Endothelial cell (in vitro differentiated cells): ENCODE results near the gene ITPR2. TPM values are rescaled to one million over a fixed set of nuclear protein-coding genes. Genes with fewer than 3 reads are reported as not detected.
A peak's percentile ranks its signal among the peaks of the same experiment; 100 is the strongest.

Experiments used
- DNase-seq: peaks from one replicate; pipeline ENCODE4 v3.0.0; 2021; ENCODE audit warnings: low spot score
- H3K27ac Mint-ChIP-seq: one replicate; pipeline ENCODE4 v1.8.0; 2021; ENCODE audit warnings: mixed read lengths, inconsistent platforms; ENCODE audit not compliant: unreplicated experiment
- H3K27me3 Mint-ChIP-seq: one replicate; pipeline ENCODE4 v1.8.0; 2021; ENCODE audit warnings: mild to moderate bottlenecking, moderate library complexity, mixed read lengths, inconsistent platforms; ENCODE audit not compliant: unreplicated experiment
- H3K36me3 Mint-ChIP-seq: one replicate; pipeline ENCODE4 v1.8.0; 2021; ENCODE audit warnings: mild to moderate bottlenecking, low read depth, mixed read lengths, inconsistent platforms; ENCODE audit not compliant: unreplicated experiment
- H3K4me1 Mint-ChIP-seq: one replicate; pipeline ENCODE4 v1.8.0; 2021; ENCODE audit warnings: mild to moderate bottlenecking, mixed read lengths, inconsistent platforms; ENCODE audit not compliant: unreplicated experiment
- H3K4me3 Mint-ChIP-seq: one replicate; pipeline ENCODE4 v1.8.0; 2021; ENCODE audit warnings: mild to moderate bottlenecking, mixed read lengths, inconsistent platforms; ENCODE audit not compliant: unreplicated experiment
- H3K9me3 Mint-ChIP-seq: one replicate; pipeline ENCODE4 v1.8.0; 2021; ENCODE audit warnings: mixed read lengths, inconsistent platforms; ENCODE audit not compliant: unreplicated experiment
- CTCF ChIP-seq: fragments of 200-600 bp; sonication (generic); IDR thresholded peaks from one replicate; pipeline ENCODE4 v1.5.0; 2021; ENCODE audit warnings: antibody characterized with exemption; ENCODE audit not compliant: unreplicated experiment
- total RNA-seq: library from RNA; stranded (reverse); fragmentation: NEBNext Ultra II Directional; extraction: Animal tissue kit (Norgen Biotek cat#: 25700); gene quantifications from one replicate; pipeline ENCODE4 v1.2.1, GENCODE V29; 2021; ENCODE audit not compliant: unreplicated experiment

The ITPR2 gene
- total RNA-seq, 1 donor from 2014 or later, result 33.8 TPM

DNA sequence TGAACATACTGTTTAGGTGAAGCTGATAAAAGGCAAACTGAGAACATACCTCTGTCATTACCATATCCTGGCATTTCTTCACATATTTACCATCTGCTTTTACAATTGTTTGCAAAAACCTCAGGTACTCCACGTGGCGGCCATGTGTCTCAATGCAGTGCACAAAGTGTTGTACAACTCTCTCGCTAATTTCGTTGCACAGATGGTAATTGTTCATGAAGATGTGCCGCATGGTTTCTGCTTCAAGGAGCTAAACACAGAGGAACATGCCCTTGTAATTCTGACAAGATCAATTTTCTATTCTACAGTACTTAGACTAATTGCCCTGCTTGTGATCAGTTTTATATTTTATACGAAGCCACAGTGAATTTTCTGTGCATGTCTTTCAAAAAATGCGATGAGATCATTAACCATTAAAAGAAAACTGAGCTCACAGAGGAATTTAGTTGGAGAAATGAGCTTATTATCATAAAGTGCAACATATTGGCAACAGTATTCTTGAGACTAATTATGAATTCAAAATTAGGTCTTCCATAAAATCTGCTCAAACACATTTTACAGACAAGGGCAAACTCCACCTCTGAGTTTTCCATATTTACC lies 233.8 kb downstream of the ITPR2 start:
- no peak for TF ChIP-seq CTCF
- Mint-ChIP-seq H3K9me3 (no peaks in the 10 kb centered on the region), H3K4me3 (no peak overlapping the region), H3K4me1 (peaks cover 9% of the 10 kb centered on the region), H3K36me3 (no peaks in the 10 kb centered on the region), H3K27ac (no peak overlapping the region), H3K27me3 (no peaks in the 10 kb centered on the region)
- no peak for DNase-seq

- no peak overlapping the region for H3K4me3 Mint-ChIP-seq
- no peak overlapping the region for H3K27ac Mint-ChIP-seq
- H3K4me1 Mint-ChIP-seq, result peaks cover 8% of the 10 kb centered on the region
- DNase-seq, result no peak
- H3K9me3 Mint-ChIP-seq, result no peaks in the 10 kb centered on the region
- H3K27me3 Mint-ChIP-seq, result no peaks in the 10 kb centered on the region
- no peaks in the 10 kb centered on the region for H3K36me3 Mint-ChIP-seq
- no peak for TF ChIP-seq CTCF
These were observed 237.2 kb downstream of the ITPR2 start for GRCh38 chr12:26595806-26596205.

- TF ChIP-seq CTCF, result no peak
- H3K27me3 Mint-ChIP-seq, result no peaks in the 10 kb centered on the region
- no peaks in the 10 kb centered on the region for H3K9me3 Mint-ChIP-seq
- no peak overlapping the region for H3K4me3 Mint-ChIP-seq
- peaks cover 12% of the 10 kb centered on the region for H3K36me3 Mint-ChIP-seq
- peaks cover 3% of the 10 kb centered on the region for H3K4me1 Mint-ChIP-seq
- H3K27ac Mint-ChIP-seq, result no peak overlapping the region
- no peak for DNase-seq
These were observed 252.4 kb downstream of the ITPR2 start for GRCh38 chr12:26580619-26581018.

DNA sequence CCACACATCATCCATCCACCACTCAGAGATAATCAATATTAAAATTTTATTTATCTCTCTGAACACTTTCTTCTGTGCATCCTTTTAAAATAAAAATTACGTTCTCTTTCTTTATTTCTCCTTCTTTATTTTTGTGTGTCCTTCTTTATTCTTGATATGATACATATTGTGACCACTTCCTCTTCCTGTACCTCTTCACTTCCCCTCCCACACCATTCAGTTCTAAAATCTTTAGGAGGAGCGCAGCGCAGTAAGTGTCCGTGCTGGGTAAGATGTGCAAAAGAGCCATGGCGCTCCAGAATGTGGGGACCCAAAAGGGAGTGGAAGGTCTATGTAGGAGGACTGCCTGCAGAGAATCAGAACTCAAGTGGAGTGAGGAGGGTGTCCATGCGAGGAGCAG lies 256.7 kb downstream of the ITPR2 start:
- Mint-ChIP-seq H3K27ac (no peak overlapping the region), H3K4me1 (peaks cover 19% of the 10 kb centered on the region), H3K36me3 (peaks cover 12% of the 10 kb centered on the region), H3K27me3 (peaks cover 4% of the 10 kb centered on the region), H3K4me3 (no peak overlapping the region), H3K9me3 (no peaks in the 10 kb centered on the region)
- no peak for TF ChIP-seq CTCF
- DNase-seq, result no peak

DNA sequence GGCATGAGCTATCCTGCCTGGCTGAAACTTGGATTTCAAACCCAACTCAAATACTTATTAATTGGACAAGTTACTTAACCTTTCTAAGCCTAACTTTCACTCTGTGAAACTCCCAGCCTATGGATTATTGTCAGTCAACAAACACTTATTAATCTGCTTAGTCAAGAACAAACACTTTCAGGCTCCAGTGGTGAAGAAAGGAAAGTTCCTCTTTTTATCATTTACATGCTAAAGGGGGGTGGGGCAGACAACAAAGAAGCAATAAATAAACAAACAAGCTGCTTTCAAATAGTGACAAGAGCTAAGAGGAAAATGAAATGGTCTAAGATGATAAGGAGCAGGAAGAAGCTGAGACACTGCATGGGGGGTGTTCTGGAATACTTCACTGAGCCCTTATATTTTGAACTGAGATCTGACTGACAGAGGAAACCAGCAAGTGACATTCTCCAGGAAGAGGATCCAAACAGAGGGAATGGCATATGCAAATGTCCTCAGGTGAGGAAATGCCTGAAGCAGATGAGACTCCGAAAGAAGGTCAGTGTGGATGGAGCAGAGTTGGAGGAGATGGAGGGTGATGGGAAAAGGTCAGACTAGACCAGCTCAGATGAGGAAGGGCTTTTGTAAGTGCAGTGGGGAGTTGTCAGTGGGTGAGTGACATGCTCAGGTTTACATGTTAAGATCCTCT lies 259.6 kb downstream of the ITPR2 start:
- no peak for DNase-seq
- H3K27me3 Mint-ChIP-seq, result peaks cover 4% of the 10 kb centered on the region
- TF ChIP-seq CTCF, result no peak
- no peaks in the 10 kb centered on the region for H3K9me3 Mint-ChIP-seq
- H3K27ac Mint-ChIP-seq, result peak overlapping the region; percentile 71
- H3K36me3 Mint-ChIP-seq, result peaks cover 12% of the 10 kb centered on the region
- H3K4me3 Mint-ChIP-seq, result peak overlapping the region; percentile 0
- peaks cover 21% of the 10 kb centered on the region for H3K4me1 Mint-ChIP-seq
